CD14-positive monocyte (primary cell): ENCODE data around the gene ATP2B1. TPM values are rescaled to one million over a fixed set of nuclear protein-coding genes. Genes with fewer than 3 reads are reported as not detected.

ENCODE experiments used
- DNase-seq, 3 donors: peaks; one replicate each; pipeline ENCODE4 v3.0.0-alpha.2; 2011 to 2022
- H2AFZ ChIP-seq: 2 replicates; pipeline ENCODE4 v1.6.0; 2012; ENCODE audit warnings: mild to moderate bottlenecking, low read depth, low read length, inconsistent platforms; ENCODE audit not compliant: insufficient read depth, poor library complexity, severe bottlenecking
- H3K27ac ChIP-seq, 2 donors: 1 replicate in 1 of 2; 2 replicates in 1 of 2; pipeline ENCODE4 v1.5.1; 2012 to 2013; ENCODE audit warnings: low read length in 2 of 2, control low read depth in 1 of 2, inconsistent platforms in 1 of 2, low read depth in 1 of 2, mild to moderate bottlenecking in 1 of 2
- H3K27me3 ChIP-seq, 2 donors: one replicate each; pipeline versions ENCODE4 v1.6.0 to v1.6.1; 2011 to 2013; ENCODE audit warnings: low read length in 2 of 2; ENCODE audit not compliant: control insufficient read depth in 2 of 2, insufficient read depth in 2 of 2
- H3K36me3 ChIP-seq, 2 donors: replicated peaks in 1 of 2; 1 replicate in 1 of 2; 2 replicates in 1 of 2; pipeline versions ENCODE4 v1.5.1 to v1.6.1; 2012 to 2013; ENCODE audit warnings: low read length in 2 of 2, control low read depth in 1 of 2, inconsistent platforms in 1 of 2, mild to moderate bottlenecking in 1 of 2; ENCODE audit not compliant: insufficient read depth in 2 of 2, control insufficient read depth in 1 of 2
- H3K4me1 ChIP-seq, 2 donors: 1 replicate in 1 of 2; 2 replicates in 1 of 2; pipeline versions ENCODE4 v1.5.1 to v1.6.1; 2012 to 2013; ENCODE audit warnings: low read length in 2 of 2, control low read depth in 1 of 2, inconsistent platforms in 1 of 2, mild to moderate bottlenecking in 1 of 2, moderate library complexity in 1 of 2; ENCODE audit not compliant: insufficient read depth in 2 of 2, control insufficient read depth in 1 of 2
- H3K4me2 ChIP-seq: replicated peaks from 2 replicates; pipeline ENCODE3; 2012; ENCODE audit warnings: low read length, moderate library complexity, mild to moderate bottlenecking; ENCODE audit not compliant: poor library complexity, severe bottlenecking; ENCODE audit errors: extremely low read depth
- H3K4me3 ChIP-seq, 3 experiments: fragments of 200-600 bp in 1 of 3; sonication (generic) in 1 of 3; replicated peaks in 1 of 3; 1 replicate in 2 of 3; 2 replicates in 1 of 3; pipeline ENCODE4 v1.5.1; 2011 to 2013; ENCODE audit warnings: low read length in 3 of 3, mild to moderate bottlenecking in 3 of 3, control low read depth in 2 of 3, low read depth in 2 of 3, inconsistent platforms in 1 of 3, moderate library complexity in 1 of 3
- H3K79me2 ChIP-seq: 2 replicates; pipeline ENCODE4 v1.6.0; 2012; ENCODE audit warnings: mild to moderate bottlenecking, control low read depth, inconsistent platforms, low read length, moderate library complexity; ENCODE audit not compliant: insufficient read depth
- H3K9ac ChIP-seq: 2 replicates; pipeline ENCODE4 v1.6.0; 2017; ENCODE audit warnings: low read length, mild to moderate bottlenecking; ENCODE audit not compliant: insufficient read depth, poor library complexity, severe bottlenecking
- H3K9me3 ChIP-seq, 2 donors: replicated peaks in 1 of 2; 1 replicate in 1 of 2; 2 replicates in 1 of 2; pipeline versions ENCODE4 v1.5.1 to v1.6.1; 2012 to 2013; ENCODE audit warnings: low read length in 2 of 2, control low read depth in 1 of 2; ENCODE audit not compliant: control insufficient read depth in 1 of 2, insufficient read depth in 1 of 2
- H4K20me1 ChIP-seq: 2 replicates; pipeline ENCODE4 v1.6.0; 2012; ENCODE audit warnings: mild to moderate bottlenecking, low read length, control low read depth, moderate library complexity; ENCODE audit not compliant: insufficient read depth
- H3K27ac Mint-ChIP-seq, 7 donors: one replicate each; pipeline ENCODE4 v1.8.0; 2020; ENCODE audit warnings: mild to moderate bottlenecking in 7 of 7, mixed read lengths in 7 of 7, moderate library complexity in 6 of 7, inconsistent platforms in 2 of 7
- H3K27me3 Mint-ChIP-seq, 3 donors: one replicate each; pipeline ENCODE4 v1.8.0; 2021 to 2022; ENCODE audit warnings: low read depth in 3 of 3, mild to moderate bottlenecking in 3 of 3, mixed read lengths in 3 of 3, moderate library complexity in 3 of 3, inconsistent platforms in 1 of 3
- H3K36me3 Mint-ChIP-seq, 2 donors: one replicate each; pipeline ENCODE4 v1.8.0; 2020; ENCODE audit warnings: mixed read lengths in 2 of 2, inconsistent platforms in 1 of 2, mild to moderate bottlenecking in 1 of 2
- H3K4me1 Mint-ChIP-seq: one replicate; pipeline ENCODE4 v1.8.0; 2020; ENCODE audit warnings: mild to moderate bottlenecking, mixed read lengths
- H3K4me3 Mint-ChIP-seq, 2 donors: one replicate each; pipeline ENCODE4 v1.8.0; 2020; ENCODE audit warnings: mild to moderate bottlenecking in 2 of 2, mixed read lengths in 2 of 2, moderate library complexity in 1 of 2
- H3K9me3 Mint-ChIP-seq, 7 donors: one replicate each; pipeline ENCODE4 v1.8.0; 2020 to 2022; ENCODE audit warnings: mixed read lengths in 7 of 7, mild to moderate bottlenecking in 6 of 7, moderate library complexity in 6 of 7, inconsistent platforms in 2 of 7
- CTCF ChIP-seq: fragments of 200-600 bp; IDR thresholded peaks from one replicate; pipeline ENCODE4 v1.8.0; 2022; ENCODE audit warnings: antibody characterized with exemption, mild to moderate bottlenecking
- WGBS: methylation state at CpG from one replicate; pipeline ENCODE4 v1.1.5; 2013; ENCODE audit warnings: missing lambda C conversion rate; ENCODE audit not compliant: insufficient coverage; 5-methylcytosine and 5-hydroxymethylcytosine counted together
- intact Hi-C, 2 donors: fragments of 100-400 bp; cut with micrococcal nuclease; formaldehyde crosslinking; loops; one replicate each; pipeline versions ENCODE4 v1.15.0 to v1.15.1; 2023
- polyA plus RNA-seq, 3 donors: library from polyadenylated mRNA; depleted of rRNA in 1 of 3; unstranded in 2 of 3; stranded (reverse) in 1 of 3; fragments of 300-500 nt in 2 of 3; fragments of >200 nt in 1 of 3; fragmentation: Illumina TruSeq in 2 of 3; gene quantifications; 1 replicate in 2 of 3; 2 replicates in 1 of 3; pipeline ENCODE4 v1.2.3, GENCODE V29; 2012 to 2021

Gene ATP2B1
- polyA plus RNA-seq, 3 donors, result 35.9 to 59.3 (median 53.9) TPM

GRCh38 chr12:89575374-89575773 lies 133.3 kb downstream of the ATP2B1 start:
- Mint-ChIP-seq H3K9me3 (peaks cover 0 to 3% (median 0%) of the 10 kb centered on the region in 7 donors), H3K27me3 (peaks cover 0 to 2% (median 2%) of the 10 kb centered on the region in 3 donors), H3K4me1 (peaks cover 2% of the 10 kb centered on the region), H3K4me3 (no peak overlapping the region), H3K27ac (no peak overlapping the region), H3K36me3 (no peaks in the 10 kb centered on the region)
- H3K79me2 ChIP-seq, result no peaks in the 10 kb centered on the region
- no peak overlapping the region for H3K9ac ChIP-seq
- no peak overlapping the region for H2AFZ ChIP-seq
- no peak overlapping the region for H3K4me2 ChIP-seq
- no peak overlapping the region for H3K4me3 ChIP-seq
- no peaks in the 10 kb centered on the region for H3K27me3 ChIP-seq
- TF ChIP-seq CTCF, result no peak
- no peaks in the 10 kb centered on the region for H3K36me3 ChIP-seq
- intact Hi-C loops, result no loop called here
- no peak overlapping the region for H3K27ac ChIP-seq
- no peaks in the 10 kb centered on the region for H3K4me1 ChIP-seq
- no peaks in the 10 kb centered on the region for H3K9me3 ChIP-seq
- no peak for DNase-seq
- no CpG with 5 or more reads among the region's 1 CpG for WGBS
- H4K20me1 ChIP-seq, result no peaks in the 10 kb centered on the region

GRCh38 chr12:89574736-89575208 lies 133.9 kb downstream of the ATP2B1 start:
- Histone ChIP-seq H3K9ac (no peak overlapping the region), H3K27me3 (no peaks in the 10 kb centered on the region), H2AFZ (no peak overlapping the region), H3K79me2 (no peaks in the 10 kb centered on the region), H3K4me2 (no peak overlapping the region), H3K27ac (no peak overlapping the region), H3K4me1 (no peaks in the 10 kb centered on the region), H3K4me3 (no peak overlapping the region), H3K36me3 (no peaks in the 10 kb centered on the region), H3K9me3 (no peaks in the 10 kb centered on the region), H4K20me1 (no peaks in the 10 kb centered on the region)
- H3K4me3 Mint-ChIP-seq, result no peak overlapping the region
- WGBS, result no CpG with 5 or more reads among the region's 2 CpGs
- peak in 1 of 3 donors; percentile 41 for DNase-seq
- H3K9me3 Mint-ChIP-seq, result peaks cover 0 to 3% (median 0%) of the 10 kb centered on the region in 7 donors
- peaks cover 2% of the 10 kb centered on the region for H3K4me1 Mint-ChIP-seq
- peaks cover 0 to 2% (median 2%) of the 10 kb centered on the region in 3 donors for H3K27me3 Mint-ChIP-seq
- intact Hi-C loops, result no loop called here
- no peaks in the 10 kb centered on the region for H3K36me3 Mint-ChIP-seq
- no peak overlapping the region for H3K27ac Mint-ChIP-seq
- no peak for TF ChIP-seq CTCF
